NCI-H2029 treated with DMSO at 0.1 percent for 48 hours (cell line): ENCODE results near the gene RAPGEF4.
"Not testable (repeated sequence)": the region's sequence is repeated elsewhere in the genome, so short reads cannot be mapped to it uniquely, and the experiment has no call there.

Experiments used
- DNase-seq: peaks from one replicate; lab custom pipeline; 2025; lab: John Stamatoyannopoulos, UW

RAPGEF4 gene

DNA sequence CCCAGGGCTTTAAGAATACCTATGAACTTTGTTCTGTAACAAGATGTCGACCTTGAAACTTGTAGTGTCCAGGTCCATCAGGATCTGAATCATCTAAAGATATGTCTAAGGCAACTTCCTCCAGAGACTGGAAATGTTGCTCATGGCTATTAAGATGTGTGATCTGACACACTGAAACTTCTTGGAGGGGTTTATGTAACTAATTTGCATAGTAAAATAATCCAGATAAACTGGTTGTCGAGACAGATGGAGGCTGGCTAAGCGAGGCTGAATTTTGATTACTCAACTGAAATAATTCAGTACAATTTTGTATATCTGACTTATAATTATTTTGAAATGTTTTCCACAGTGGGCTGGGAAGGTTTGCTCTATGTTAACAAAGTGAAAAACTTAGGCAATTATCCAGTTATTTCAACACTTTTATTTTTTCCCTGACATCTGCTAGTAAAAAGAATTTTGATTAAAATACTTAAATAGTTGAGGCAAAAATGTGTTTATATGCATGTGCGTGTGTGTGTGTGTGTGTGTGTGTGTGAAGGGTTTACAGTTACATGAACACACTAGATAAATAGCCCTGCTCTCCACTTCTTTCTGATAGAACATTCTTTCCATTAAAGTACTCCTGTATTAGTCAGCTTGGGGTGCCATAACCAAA, 328.6 kb downstream of the RAPGEF4 start:
- no peak for DNase-seq

GRCh38 chr2:173066887-173067676, 331.4 kb downstream of the RAPGEF4 start:
- no peak for DNase-seq

- no peak for DNase-seq
These were observed 339.6 kb downstream of the RAPGEF4 start for GRCh38 chr2:173075056-173075780.

DNA sequence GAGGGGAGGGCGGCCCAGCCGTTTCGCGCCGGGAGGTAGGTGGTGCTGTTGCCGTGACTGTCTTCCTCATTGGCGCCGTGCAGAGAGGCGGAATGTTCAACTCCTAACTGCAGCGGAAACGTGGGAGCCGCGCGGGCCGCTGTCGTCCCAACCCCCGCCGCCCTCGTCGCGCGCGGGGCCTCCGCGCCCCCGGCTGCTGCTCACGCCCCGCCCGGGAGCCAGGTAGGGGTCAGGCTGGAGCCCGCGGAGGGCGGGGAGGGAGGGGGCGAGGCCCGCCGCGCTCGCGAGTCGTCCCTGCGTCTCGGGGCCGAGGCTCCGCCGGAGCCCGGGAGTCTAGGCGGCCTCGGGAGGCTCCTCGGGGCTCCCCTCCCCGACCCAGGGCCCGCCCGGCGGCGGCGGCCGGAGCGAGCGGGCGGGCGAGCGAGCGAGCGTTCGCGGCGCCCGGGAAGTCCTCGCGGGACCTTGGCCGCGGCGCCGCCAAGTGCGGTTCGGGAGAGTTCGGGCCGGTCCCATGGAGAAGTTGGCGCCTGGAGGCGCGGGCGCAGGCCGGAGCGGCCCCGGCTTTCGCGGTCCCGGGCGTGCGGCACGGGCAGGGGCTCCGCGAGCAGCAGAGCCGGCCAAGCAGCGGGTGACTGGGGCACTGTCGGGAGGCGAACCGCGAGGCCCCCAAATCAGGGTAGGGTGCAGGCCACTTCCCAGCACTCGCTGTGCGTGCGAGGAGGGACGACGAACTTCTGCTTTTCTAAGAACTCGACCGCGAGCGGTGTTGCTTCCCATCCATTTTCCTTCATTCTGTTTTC, 340.3 kb downstream of the RAPGEF4 start, which contains the start of gene MAP3K20:
Gene MAP3K20 (plus strand): TSS at position 66 of the 800 bp plus-strand sequence. CDS start 15,186 bp downstream, outside the sequence.
- DNase-seq, result peak; percentile 9

DNA sequence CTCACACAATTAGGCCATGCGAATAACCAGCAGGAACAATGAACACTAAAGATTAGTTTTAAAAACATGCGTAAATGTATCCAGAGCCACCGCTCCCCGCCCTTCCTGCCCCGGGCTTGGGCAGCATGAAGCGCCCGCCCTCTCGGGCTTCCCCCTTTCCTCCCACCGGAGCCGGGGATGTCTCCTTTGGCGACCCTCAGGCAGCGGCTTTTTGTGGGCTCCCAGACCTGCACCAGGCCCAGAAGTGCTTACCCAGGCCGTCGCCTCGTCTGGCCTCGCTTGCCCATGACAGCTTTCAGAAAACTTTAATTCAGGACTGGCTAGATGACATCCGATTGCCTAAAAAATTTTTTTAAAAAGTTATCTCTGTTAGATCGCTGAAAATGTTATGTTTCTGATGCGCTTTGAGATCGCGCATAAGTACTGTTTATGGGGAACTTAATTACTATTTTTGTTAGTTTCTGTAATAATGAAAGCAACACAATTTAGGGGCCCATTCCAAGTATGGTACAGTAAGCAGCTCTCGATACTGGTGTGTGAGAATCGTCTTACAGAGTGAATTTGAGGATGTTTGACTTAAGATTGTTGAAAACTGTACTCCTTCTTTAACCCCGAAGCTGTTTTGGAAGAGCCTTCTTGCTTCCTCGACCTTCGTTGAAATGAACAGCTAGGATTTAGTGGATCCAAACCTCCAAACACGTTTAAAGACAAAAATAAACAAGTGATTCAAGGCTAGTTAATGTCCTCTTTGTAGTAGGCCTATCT, 341.1 kb downstream of the RAPGEF4 start:
- no peak for DNase-seq

DNA sequence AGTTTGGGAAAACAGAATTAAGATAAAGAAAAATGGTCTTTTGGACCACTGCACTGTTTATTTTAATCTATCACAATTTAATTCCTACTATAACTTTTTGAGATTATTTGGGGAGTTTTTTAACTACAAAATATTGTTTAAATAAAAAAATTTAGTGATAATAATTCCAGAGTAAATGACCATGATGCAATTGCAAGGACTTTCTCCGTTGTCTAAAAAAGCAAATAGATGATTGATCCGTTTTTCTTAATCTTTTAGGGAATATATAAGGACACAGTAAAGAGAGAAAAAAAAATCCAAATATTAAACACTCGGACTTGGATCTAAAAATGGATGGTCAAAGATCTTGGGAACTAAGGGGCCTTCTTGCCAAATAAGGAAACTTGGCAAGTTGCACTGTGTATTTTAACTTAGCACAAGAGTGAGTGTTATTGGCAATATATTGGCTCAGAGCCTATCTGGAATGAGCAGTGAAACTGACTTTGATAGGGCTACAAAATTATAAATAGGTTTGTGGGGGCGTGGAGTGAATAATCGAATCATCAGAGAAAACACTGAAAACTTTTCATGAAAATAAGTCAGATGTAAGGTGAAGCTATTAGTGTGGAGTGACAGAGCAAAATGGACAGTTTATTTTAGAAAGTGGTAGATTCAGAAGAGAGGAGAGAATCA, 342.0 kb downstream of the RAPGEF4 start:
- DNase-seq, result no peak

DNA sequence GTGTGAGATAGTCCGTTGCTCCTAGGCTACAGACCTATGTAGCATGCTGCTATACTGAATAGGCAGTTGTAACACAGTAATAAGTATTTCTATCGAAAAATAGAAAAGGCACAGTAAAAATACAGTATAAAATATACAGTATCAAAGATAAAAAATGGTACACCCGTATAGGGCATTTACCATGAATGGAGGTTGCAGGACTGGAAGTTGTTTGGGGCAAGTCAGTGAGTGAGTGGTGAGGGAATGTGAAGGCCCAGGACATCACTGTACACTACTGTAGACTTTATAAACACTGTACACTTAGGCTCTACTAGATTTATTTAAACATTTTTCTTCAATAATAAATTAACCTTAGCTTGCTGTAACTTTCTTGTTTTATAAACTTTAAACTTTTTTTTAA, 343.5 kb downstream of the RAPGEF4 start:
- no peak for DNase-seq

GRCh38 chr2:173079973-173080860, 344.6 kb downstream of the RAPGEF4 start:
- no peak for DNase-seq

- no peak for DNase-seq
These were observed 351.0 kb downstream of the RAPGEF4 start for GRCh38 chr2:173086518-173087213.

- no peak for DNase-seq
These were observed 351.6 kb downstream of the RAPGEF4 start for GRCh38 chr2:173087214-173087581.

- DNase-seq, result no peak
These were observed 352.3 kb downstream of the RAPGEF4 start for GRCh38 chr2:173087793-173088496.

GRCh38 chr2:173090276-173090877, 354.7 kb downstream of the RAPGEF4 start:
- no peak for DNase-seq

DNA sequence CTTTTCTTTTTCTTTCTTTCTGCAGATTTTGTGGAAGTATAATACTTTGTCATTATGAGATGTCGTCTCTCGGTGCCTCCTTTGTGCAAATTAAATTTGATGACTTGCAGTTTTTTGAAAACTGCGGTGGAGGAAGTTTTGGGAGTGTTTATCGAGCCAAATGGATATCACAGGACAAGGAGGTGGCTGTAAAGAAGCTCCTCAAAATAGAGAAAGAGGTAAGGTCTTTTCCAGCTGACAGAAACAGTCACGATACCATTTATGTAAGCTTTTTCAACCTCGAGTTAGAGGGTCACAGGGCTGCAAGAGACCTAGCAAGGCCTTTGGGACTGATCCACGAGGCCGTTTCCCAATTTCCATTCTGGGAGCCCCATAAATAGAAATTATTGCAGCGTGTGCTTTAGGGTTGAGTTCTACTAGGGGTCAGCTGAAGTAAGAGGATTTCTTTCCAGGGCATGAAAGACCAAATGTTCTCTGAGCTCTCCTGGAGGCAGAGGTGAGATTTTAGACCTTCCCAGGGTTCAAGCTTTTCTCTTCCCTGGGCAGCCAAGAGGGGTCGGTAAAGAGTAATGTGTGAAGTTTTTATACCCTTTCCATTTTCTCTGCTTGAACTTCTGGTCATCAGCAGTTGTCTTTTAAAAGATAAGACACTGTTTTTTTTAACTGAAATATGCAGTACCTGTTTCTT, 355.5 kb downstream of the RAPGEF4 start:
- no peak for DNase-seq

DNA sequence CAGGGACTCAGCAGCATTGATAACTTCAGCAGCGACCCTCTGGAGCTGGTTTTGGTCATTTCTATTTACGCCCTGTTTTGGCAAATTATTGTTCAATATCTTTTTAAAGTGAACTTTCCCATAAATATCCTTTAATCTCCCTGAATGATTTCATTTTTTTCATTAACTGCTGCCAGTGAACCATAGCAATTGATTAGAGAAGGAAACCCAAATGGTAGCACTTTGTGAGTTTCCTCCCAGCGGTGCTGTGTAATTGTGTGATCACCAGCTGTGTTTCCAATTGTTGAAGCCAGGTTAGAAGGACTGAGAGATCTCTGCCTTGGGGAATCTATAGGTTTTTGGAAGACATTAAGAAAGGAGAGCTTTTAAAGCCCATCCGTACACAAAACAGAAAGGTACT, 356.3 kb downstream of the RAPGEF4 start:
- DNase-seq, result no peak

DNA sequence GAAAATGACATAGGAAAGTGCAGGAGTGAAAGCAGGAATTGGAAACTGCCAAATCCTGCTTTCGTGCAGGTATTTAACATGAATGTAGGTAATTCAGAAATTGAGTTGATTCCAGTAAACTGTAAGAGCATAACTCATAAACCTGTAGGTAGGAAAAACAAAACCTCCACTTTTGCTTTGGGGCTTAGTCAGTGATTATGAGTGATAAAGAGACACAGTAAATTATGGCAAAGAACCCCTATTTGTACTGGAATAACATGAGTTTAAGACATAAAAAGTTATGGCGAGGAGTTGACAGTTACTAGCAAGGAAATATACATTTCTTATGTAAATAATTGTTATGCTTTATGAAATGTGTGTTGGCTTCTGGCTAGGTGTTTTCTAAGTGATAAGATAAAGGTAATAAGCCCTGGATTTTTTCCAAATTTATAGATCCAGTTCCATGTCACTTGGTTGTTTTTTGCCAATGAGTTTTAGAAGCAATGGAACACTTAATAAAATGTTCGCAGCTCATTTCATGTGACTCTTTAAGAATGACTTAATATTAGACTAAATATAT, 357.3 kb downstream of the RAPGEF4 start:
- no peak for DNase-seq

DNA sequence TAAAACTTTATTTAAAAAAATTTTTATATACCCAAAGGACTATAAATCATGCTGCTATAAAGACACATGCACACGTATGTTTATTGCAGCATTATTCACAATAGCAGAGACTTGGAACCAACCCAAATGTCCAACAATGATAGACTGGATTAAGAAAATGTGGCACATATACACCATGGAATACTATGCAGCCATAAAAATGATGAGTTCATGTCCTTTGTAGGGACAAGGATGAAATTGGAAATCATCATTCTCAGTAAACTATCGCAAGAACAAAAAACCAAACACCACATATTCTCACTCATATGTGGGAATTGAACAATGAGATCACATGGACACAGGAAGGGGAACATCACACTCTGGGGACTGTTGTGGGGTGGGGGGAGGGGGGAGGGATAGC, 358.0 kb downstream of the RAPGEF4 start:
- not testable (repeated sequence) for DNase-seq

DNA sequence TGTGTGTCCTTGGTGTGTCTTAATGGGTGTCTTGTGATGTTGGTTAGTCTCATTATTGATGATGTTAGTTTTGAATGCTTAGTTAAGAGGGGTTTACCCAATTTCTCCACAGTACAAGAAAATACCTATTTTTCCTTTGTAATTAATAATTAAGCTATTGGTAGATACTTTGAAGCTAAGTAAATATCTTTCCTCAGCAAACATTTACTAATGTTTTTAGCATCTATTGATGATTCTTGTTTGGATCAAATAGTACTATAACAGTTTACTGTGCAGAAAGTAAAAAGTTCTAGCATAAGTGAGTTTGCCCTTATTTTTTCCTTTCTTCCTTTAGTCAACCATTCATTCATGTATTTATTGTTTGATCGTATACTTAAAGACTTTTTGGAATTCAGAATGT, 359.1 kb downstream of the RAPGEF4 start:
- no peak for DNase-seq
